GM19372 (cell line): ENCODE results near the gene TNPO2.

Experiments
- ATAC-seq: cut with Tn5 transposase; IDR thresholded peaks from one replicate; pipeline ENCODE4 v1.9.1; 2021; ENCODE audit warnings: mild to moderate bottlenecking, low read depth, moderate library complexity; ENCODE audit not compliant: unreplicated experiment

TNPO2 gene

GRCh38 chr19:12655546-12655945, 68.2 kb downstream of the TNPO2 start:
- no peak for ATAC-seq

DNA sequence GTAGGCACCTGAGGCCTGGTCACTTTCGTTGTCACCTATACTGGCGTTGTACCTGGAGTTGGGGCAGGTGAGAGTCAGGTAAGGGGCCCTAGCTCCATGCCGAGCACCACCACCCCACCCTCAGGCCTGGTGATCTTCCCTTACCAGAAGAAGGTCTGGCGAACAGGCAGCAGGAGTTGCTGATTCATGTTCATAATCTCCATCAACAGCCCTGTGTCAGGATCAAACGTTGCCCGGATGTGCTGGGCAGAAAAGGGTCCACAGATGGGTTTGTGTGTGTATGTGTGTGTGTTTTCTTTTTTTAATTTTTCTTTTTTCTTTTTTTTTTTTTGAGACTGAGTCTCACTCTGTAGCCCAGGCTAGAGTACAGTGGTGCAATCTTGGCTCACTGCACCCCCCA, 71.5 kb downstream of the TNPO2 start:
- no peak for ATAC-seq

- no peak for ATAC-seq
These were observed 73.8 kb downstream of the TNPO2 start for GRCh38 chr19:12649941-12650340.
